D721Med (cell line): Measurements from ENCODE around the gene EYA4.
"Not testable (repeated sequence)": the region's sequence is repeated elsewhere in the genome, so short reads cannot be mapped to it uniquely, and the experiment has no call there.

ENCODE experiments used
- DNase-seq: peaks from one replicate; pipeline ENCODE4 v3.0.0; 2011; ENCODE audit warnings: low spot score; ENCODE audit not compliant: insufficient read length
- FAIRE-seq: peaks from 2 replicates; lab custom pipeline; 2011; peaks lifted over from hg19 to GRCh38; lab: Jason Lieb, UNC
- CTCF ChIP-seq: IDR thresholded peaks from 2 replicates; pipeline ENCODE4 v1.5.1; 2012; ENCODE audit warnings: mild to moderate bottlenecking, control low read depth; ENCODE audit not compliant: insufficient read depth; ENCODE audit errors: missing control alignments

EYA4 gene

GRCh38 chr6:133549371-133549801 lies 308.2 kb downstream of the EYA4 start:
- no peak for TF ChIP-seq CTCF
- FAIRE-seq, result no peak
- no peak for DNase-seq

GRCh38 chr6:133550026-133550425 lies 308.9 kb downstream of the EYA4 start:
- TF ChIP-seq CTCF, result no peak
- FAIRE-seq (no peak), DNase-seq (no peak)

- no peak for TF ChIP-seq CTCF
- DNase-seq, result no peak
- no peak for FAIRE-seq
Measured at GRCh38 chr6:133551436-133551835, 310.3 kb downstream of the EYA4 start.

- FAIRE-seq, result no peak
- no peak for TF ChIP-seq CTCF
Measured at GRCh38 chr6:133551847-133552341, 310.7 kb downstream of the EYA4 start.

GRCh38 chr6:133553652-133554051 lies 312.5 kb downstream of the EYA4 start:
- FAIRE-seq, result no peak
- no peak for DNase-seq
- TF ChIP-seq CTCF, result peak; percentile 56

More at GRCh38 chr6:133551847-133552341, 310.7 kb downstream of the EYA4 start:
- no peak for DNase-seq

GRCh38 chr6:133554121-133554520 lies 313.0 kb downstream of the EYA4 start:
- not testable (repeated sequence) for FAIRE-seq, DNase-seq

- no peak for TF ChIP-seq CTCF
- FAIRE-seq, result no peak
Measured at GRCh38 chr6:133555685-133556084, 314.5 kb downstream of the EYA4 start.

GRCh38 chr6:133559926-133560325 lies 318.8 kb downstream of the EYA4 start:
- TF ChIP-seq CTCF, result no peak
- FAIRE-seq, result no peak
- DNase-seq, result no peak

More at GRCh38 chr6:133555685-133556084, 314.5 kb downstream of the EYA4 start:
- DNase-seq, result no peak
